ENCODE measurements around the gene PTP4A1. TPM values are rescaled to one million over a fixed set of nuclear protein-coding genes. Genes with fewer than 3 reads are reported as not detected.

PTP4A1 gene
- total RNA-seq, 1 donor from 2014 or later = 71.9 TPM

GRCh38 chr6:63611560-63611959 lies 39.3 kb downstream of the PTP4A1 start:
- Mint-ChIP-seq H3K36me3 (ENCODE audit: low read depth) (no peaks in the 10 kb centered on the region), H3K9me3 (no peaks in the 10 kb centered on the region), H3K4me1 (no peaks in the 10 kb centered on the region), H3K27me3 (peaks cover 14% of the 10 kb centered on the region), H3K27ac (no peak overlapping the region), H3K4me3 (no peak overlapping the region)
- intact Hi-C loops (cut with micrococcal nuclease) = no loop called here
- DNase-seq = no peak

- no peak overlapping the region for H3K4me3 Mint-ChIP-seq
- H3K9me3 Mint-ChIP-seq = no peaks in the 10 kb centered on the region
- intact Hi-C loops (cut with micrococcal nuclease) = no loop called here
- no peaks in the 10 kb centered on the region for H3K4me1 Mint-ChIP-seq
- no peaks in the 10 kb centered on the region for H3K36me3 Mint-ChIP-seq (ENCODE audit: low read depth)
- no peak overlapping the region for H3K27ac Mint-ChIP-seq
- no peak for DNase-seq
- peaks cover 30% of the 10 kb centered on the region for H3K27me3 Mint-ChIP-seq
These were observed 43.3 kb downstream of the PTP4A1 start for GRCh38 chr6:63615590-63615989.

Other genes starting within 250 kb of the PTP4A1 start
- gene PHF3, start 63.3 kb downstream of the PTP4A1 start, total RNA-seq = 39.1 and 39.2 TPM in 2 replicates